HL-60 (cell line): ENCODE measurements around the gene DDOST.

Source experiments
- GABPA ChIP-seq: IDR thresholded peaks from 2 replicates; pipeline ENCODE4 v1.6.1; 2012; ENCODE audit warnings: low read depth
- POLR2AphosphoS5 ChIP-seq: IDR thresholded peaks from 2 replicates; pipeline ENCODE4 v1.6.1; 2012; ENCODE audit warnings: low read depth
- SPI1 ChIP-seq: IDR thresholded peaks from 2 replicates; pipeline ENCODE4 v1.6.1; 2012; ENCODE audit warnings: low read depth, mild to moderate bottlenecking, borderline replicate concordance
- TF ChIP-seq, protein P1 (sequence below): IDR thresholded peaks from one replicate; pipeline ENCODE4 v1.5.1; 2011; ENCODE audit warnings: low read length, control low read depth, inconsistent platforms; ENCODE audit not compliant: insufficient read depth
- TF ChIP-seq, protein P2 (sequence below): IDR thresholded peaks from 2 replicates; pipeline ENCODE4 v1.6.1; 2012; ENCODE audit warnings: low read depth; ENCODE audit not compliant: insufficient replicate concordance

GRCh38 chr1:20641975-20642374 lies 19.2 kb downstream of the DDOST start:
- TF ChIP-seq POLR2AphosphoS5 = no peak
- TF ChIP-seq, protein P1, sequence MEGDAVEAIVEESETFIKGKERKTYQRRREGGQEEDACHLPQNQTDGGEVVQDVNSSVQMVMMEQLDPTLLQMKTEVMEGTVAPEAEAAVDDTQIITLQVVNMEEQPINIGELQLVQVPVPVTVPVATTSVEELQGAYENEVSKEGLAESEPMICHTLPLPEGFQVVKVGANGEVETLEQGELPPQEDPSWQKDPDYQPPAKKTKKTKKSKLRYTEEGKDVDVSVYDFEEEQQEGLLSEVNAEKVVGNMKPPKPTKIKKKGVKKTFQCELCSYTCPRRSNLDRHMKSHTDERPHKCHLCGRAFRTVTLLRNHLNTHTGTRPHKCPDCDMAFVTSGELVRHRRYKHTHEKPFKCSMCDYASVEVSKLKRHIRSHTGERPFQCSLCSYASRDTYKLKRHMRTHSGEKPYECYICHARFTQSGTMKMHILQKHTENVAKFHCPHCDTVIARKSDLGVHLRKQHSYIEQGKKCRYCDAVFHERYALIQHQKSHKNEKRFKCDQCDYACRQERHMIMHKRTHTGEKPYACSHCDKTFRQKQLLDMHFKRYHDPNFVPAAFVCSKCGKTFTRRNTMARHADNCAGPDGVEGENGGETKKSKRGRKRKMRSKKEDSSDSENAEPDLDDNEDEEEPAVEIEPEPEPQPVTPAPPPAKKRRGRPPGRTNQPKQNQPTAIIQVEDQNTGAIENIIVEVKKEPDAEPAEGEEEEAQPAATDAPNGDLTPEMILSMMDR = no peak
- TF ChIP-seq GABPA = no peak
- TF ChIP-seq, protein P2, sequence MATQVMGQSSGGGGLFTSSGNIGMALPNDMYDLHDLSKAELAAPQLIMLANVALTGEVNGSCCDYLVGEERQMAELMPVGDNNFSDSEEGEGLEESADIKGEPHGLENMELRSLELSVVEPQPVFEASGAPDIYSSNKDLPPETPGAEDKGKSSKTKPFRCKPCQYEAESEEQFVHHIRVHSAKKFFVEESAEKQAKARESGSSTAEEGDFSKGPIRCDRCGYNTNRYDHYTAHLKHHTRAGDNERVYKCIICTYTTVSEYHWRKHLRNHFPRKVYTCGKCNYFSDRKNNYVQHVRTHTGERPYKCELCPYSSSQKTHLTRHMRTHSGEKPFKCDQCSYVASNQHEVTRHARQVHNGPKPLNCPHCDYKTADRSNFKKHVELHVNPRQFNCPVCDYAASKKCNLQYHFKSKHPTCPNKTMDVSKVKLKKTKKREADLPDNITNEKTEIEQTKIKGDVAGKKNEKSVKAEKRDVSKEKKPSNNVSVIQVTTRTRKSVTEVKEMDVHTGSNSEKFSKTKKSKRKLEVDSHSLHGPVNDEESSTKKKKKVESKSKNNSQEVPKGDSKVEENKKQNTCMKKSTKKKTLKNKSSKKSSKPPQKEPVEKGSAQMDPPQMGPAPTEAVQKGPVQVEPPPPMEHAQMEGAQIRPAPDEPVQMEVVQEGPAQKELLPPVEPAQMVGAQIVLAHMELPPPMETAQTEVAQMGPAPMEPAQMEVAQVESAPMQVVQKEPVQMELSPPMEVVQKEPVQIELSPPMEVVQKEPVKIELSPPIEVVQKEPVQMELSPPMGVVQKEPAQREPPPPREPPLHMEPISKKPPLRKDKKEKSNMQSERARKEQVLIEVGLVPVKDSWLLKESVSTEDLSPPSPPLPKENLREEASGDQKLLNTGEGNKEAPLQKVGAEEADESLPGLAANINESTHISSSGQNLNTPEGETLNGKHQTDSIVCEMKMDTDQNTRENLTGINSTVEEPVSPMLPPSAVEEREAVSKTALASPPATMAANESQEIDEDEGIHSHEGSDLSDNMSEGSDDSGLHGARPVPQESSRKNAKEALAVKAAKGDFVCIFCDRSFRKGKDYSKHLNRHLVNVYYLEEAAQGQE = no peak
- TF ChIP-seq SPI1 = no peak
